ENCODE measurements around the gene CYTH4. TPM values are rescaled to one million over a fixed set of nuclear protein-coding genes. Genes with fewer than 3 reads are reported as not detected.

The CYTH4 gene
- polyA plus RNA-seq, 2 of the 4 experiments (the other 2 are of a cell fraction): 0.05 to 0.10 TPM

DNA sequence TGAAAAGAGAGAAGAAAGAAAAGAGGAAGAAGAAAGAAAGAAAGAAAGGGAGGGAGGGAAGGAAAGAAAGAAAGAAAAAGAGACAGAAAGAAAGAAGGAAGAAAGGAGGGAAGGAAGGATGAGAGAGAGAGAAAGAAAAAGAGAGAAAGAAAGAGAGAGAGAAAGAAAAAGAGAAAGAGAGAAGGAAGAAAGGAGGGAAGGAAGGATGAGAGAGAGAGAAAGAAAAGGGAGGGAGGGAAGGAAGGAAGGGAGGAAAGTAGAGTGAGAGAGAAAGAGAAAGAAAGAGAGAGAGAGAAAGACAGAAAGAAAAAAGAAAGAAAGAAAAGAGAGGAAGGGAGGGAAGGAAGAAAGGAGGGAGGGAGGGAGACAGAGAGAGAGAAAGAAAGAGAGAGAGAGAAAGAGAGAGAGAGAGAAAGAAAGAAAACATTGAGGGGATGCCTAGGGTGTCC, 26.7 kb upstream of the CYTH4 start:
- no peak for ATAC-seq
- ChIA-PET POLR2A (no interaction called here), CTCF (interaction anchor here (0.8 to 1.8 kb wide), 3 partner anchors 30 to 173 kb away, joined by 3 to 6 read pairs (median 5); no protein-coding TSS in a partner anchor)
- no peak for TF ChIP-seq PHF8 (IDR thresholded peaks at IDR 0.05; ENCODE audit: borderline replicate concordance, low read depth)
- no peak for TF ChIP-seq BHLHE40 (IDR thresholded peaks at IDR 0.05; ENCODE audit: low read depth, low read length)
- TF ChIP-seq ESRRA (IDR thresholded peaks at IDR 0.05; ENCODE audit: borderline replicate concordance, low read length): no peak
- no peak for TF ChIP-seq ZNF302 (CRISPR knock-in tag; IDR thresholded peaks at IDR 0.05)
- TF ChIP-seq HOXB5 (CRISPR knock-in tag; IDR thresholded peaks at IDR 0.05): no peak
- TF ChIP-seq, protein P1, sequence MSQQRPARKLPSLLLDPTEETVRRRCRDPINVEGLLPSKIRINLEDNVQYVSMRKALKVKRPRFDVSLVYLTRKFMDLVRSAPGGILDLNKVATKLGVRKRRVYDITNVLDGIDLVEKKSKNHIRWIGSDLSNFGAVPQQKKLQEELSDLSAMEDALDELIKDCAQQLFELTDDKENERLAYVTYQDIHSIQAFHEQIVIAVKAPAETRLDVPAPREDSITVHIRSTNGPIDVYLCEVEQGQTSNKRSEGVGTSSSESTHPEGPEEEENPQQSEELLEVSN (IDR thresholded peaks at IDR 0.05; ENCODE audit: borderline replicate concordance, low read depth): no peak
- TF ChIP-seq NPAS2 (CRISPR knock-in tag; IDR thresholded peaks at IDR 0.05; ENCODE audit: borderline replicate concordance): no peak
- TF ChIP-seq TP53 (CRISPR knock-in tag; IDR thresholded peaks at IDR 0.05): no peak
- no peaks in the 10 kb centered on the region for H3K9me3 ChIP-seq
- H3K4me2 ChIP-seq: peak overlapping the region; percentile 40
- no peak overlapping the region for H3K4me3 ChIP-seq
- no peak for DNase-seq (ENCODE audit: low read depth in 1 of 2, low spot score in 1 of 2)
- H3K27ac ChIP-seq: peak overlapping the region in 1 of 2 experiments; percentile 67; a peak in 3 of 6 replicates
- no peak for FAIRE-seq
- peaks cover 41% of the 10 kb centered on the region for H3K4me1 ChIP-seq

DNA sequence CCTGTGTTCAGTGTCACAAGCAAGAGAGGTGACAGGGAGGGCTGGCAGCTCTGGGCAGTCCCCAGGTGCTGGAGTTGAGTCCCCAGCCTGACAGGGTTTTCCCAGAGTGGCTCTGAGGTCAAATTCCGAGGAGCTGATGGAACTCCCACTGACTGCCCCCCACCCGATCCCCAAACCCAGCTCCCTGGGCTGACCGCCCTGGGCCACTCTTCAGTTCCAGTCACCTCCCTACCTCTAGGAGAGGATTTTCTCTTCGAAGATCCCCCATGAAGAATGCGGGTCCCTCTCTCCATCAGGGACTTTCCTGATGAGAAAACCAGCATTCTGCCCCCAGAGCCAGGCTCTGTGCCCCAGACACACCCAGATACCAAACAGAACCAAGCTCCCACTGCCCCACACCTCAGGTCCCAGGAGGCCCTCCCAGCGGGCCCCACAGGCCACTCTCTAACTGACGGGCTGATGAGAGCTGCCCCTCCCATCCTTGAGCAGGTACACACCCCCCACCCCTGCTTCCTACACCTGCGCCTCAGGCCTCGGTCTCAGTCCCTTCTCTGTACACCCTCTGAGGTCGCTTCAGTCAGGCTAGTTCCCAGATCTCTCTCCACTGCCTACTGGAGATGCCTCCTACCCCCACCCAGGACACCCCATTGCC, 26.1 kb upstream of the CYTH4 start:
- no peak for ATAC-seq
- FAIRE-seq: no peak
- H3K4me2 ChIP-seq: peak overlapping the region; percentile 40
- WGBS (ENCODE audit: missing lambda C conversion rate): 42% methylated on average over 10 of the region's 10 CpGs
- peak overlapping the region in 1 of 2 experiments; percentile 67; a peak in 3 of 6 replicates for H3K27ac ChIP-seq
- no peak for TF ChIP-seq MAFK (IDR thresholded peaks at IDR 0.05; ENCODE audit: partially characterized antibody)
- TF ChIP-seq FOSB (CRISPR knock-in tag; IDR thresholded peaks at IDR 0.05): no peak
- TF ChIP-seq RARB (CRISPR knock-in tag; IDR thresholded peaks at IDR 0.05): no peak
- TF ChIP-seq, protein P2, sequence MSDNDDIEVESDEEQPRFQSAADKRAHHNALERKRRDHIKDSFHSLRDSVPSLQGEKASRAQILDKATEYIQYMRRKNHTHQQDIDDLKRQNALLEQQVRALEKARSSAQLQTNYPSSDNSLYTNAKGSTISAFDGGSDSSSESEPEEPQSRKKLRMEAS (IDR thresholded peaks at IDR 0.05): no peak
- TF ChIP-seq ZNF302 (CRISPR knock-in tag; IDR thresholded peaks at IDR 0.05): no peak
- TF ChIP-seq PHF8 (IDR thresholded peaks at IDR 0.05; ENCODE audit: borderline replicate concordance, low read depth): no peak
- no peak for TF ChIP-seq RNF2 (IDR thresholded peaks at IDR 0.05; ENCODE audit: borderline replicate concordance, low read depth)
- TF ChIP-seq HEYL (CRISPR knock-in tag; IDR thresholded peaks at IDR 0.05): no peak
- no peak for TF ChIP-seq KDM5A (IDR thresholded peaks at IDR 0.05)
- no peak for TF ChIP-seq HOXB13 (CRISPR knock-in tag; IDR thresholded peaks at IDR 0.05; ENCODE audit: low read depth)
- TF ChIP-seq, protein P3, sequence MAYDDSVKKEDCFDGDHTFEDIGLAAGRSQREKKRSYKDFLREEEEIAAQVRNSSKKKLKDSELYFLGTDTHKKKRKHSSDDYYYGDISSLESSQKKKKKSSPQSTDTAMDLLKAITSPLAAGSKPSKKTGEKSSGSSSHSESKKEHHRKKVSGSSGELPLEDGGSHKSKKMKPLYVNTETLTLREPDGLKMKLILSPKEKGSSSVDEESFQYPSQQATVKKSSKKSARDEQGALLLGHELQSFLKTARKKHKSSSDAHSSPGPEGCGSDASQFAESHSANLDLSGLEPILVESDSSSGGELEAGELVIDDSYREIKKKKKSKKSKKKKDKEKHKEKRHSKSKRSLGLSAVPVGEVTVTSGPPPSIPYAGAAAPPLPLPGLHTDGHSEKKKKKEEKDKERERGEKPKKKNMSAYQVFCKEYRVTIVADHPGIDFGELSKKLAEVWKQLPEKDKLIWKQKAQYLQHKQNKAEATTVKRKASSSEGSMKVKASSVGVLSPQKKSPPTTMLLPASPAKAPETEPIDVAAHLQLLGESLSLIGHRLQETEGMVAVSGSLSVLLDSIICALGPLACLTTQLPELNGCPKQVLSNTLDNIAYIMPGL (CRISPR knock-in tag; IDR thresholded peaks at IDR 0.05; ENCODE audit: borderline replicate concordance): no peak
- TF ChIP-seq GATA3 (IDR thresholded peaks at IDR 0.05; ENCODE audit: borderline replicate concordance): no peak
- H3K9me3 ChIP-seq: no peaks in the 10 kb centered on the region
- POLR2A ChIA-PET: no interaction called here
- DNase-seq (ENCODE audit: low read depth in 1 of 2, low spot score in 1 of 2): no peak
- H3K4me3 ChIP-seq: no peak overlapping the region
- CTCF ChIA-PET: interaction anchor here (0.8 to 1.8 kb wide), 3 partner anchors 31 to 172 kb away, joined by 3 to 6 read pairs (median 5); no protein-coding TSS in a partner anchor
- H3K4me1 ChIP-seq: peaks cover 41% of the 10 kb centered on the region

DNA sequence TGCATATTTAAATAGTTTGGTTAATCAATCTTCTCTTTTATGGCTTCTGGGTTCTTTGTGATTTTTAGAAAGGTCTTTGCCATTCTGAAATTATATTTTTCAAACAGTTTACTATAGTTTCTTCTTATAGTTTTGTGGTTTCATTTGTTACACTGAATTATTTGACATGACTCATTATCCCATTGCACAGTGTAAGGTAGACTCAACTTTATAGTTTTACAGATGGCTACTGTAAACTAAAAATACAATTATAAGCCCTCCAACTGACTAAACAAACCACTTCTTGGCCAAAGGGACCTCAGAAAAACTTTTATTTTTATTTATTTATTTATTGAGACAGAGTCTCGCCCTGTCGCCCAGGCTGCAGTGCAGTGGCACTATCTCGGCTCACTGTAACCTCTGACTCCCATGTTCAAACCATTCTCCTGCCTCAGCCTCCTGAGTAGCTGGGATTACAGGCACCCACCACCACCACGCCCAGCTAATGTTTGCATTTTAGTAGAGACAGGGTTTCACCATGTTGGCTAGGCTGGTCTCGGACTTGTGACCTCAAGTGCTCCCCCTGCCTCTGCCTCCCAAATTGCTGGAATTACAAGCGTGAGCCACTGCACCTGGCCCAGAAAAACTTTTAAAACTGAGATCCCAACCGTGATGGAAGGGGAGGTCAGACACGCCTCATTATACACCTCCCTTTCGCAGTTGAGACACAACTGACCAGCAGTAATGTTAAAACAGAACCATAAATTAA, 24.1 kb upstream of the CYTH4 start:
- 84% methylated on average over 9 of the region's 9 CpGs for WGBS (ENCODE audit: missing lambda C conversion rate)
- Histone ChIP-seq H3K27ac (peak overlapping the region in 1 of 2 experiments; percentile 28; a peak in 1 of 6 replicates), H3K4me3 (no peak overlapping the region), H3K4me2 (no peak overlapping the region), H3K9me3 (no peaks in the 10 kb centered on the region; the same call in 2 of the 3 replicates), H3K4me1 (peaks cover 41% of the 10 kb centered on the region)
- POLR2A ChIA-PET: no interaction called here
- no peak for FAIRE-seq
- ATAC-seq: no peak
- no peak for DNase-seq (ENCODE audit: low read depth in 1 of 2, low spot score in 1 of 2)
- CTCF ChIA-PET: interaction anchor here (1.4 to 5.0 kb wide), 9 partner anchors 12 to 309 kb away, joined by 4 to 55 read pairs (median 27); partner anchors contain the start of gene RAC2
- no peak for TF ChIP-seq CHD4 (IDR thresholded peaks at IDR 0.05; ENCODE audit: borderline replicate concordance)
- no peak for TF ChIP-seq BHLHE40 (IDR thresholded peaks at IDR 0.05; ENCODE audit: low read depth, low read length)
- TF ChIP-seq RCOR1 (IDR thresholded peaks at IDR 0.05; ENCODE audit: low read depth, low read length): no peak
- TF ChIP-seq, protein P4, sequence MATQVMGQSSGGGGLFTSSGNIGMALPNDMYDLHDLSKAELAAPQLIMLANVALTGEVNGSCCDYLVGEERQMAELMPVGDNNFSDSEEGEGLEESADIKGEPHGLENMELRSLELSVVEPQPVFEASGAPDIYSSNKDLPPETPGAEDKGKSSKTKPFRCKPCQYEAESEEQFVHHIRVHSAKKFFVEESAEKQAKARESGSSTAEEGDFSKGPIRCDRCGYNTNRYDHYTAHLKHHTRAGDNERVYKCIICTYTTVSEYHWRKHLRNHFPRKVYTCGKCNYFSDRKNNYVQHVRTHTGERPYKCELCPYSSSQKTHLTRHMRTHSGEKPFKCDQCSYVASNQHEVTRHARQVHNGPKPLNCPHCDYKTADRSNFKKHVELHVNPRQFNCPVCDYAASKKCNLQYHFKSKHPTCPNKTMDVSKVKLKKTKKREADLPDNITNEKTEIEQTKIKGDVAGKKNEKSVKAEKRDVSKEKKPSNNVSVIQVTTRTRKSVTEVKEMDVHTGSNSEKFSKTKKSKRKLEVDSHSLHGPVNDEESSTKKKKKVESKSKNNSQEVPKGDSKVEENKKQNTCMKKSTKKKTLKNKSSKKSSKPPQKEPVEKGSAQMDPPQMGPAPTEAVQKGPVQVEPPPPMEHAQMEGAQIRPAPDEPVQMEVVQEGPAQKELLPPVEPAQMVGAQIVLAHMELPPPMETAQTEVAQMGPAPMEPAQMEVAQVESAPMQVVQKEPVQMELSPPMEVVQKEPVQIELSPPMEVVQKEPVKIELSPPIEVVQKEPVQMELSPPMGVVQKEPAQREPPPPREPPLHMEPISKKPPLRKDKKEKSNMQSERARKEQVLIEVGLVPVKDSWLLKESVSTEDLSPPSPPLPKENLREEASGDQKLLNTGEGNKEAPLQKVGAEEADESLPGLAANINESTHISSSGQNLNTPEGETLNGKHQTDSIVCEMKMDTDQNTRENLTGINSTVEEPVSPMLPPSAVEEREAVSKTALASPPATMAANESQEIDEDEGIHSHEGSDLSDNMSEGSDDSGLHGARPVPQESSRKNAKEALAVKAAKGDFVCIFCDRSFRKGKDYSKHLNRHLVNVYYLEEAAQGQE (IDR thresholded peaks at IDR 0.05): no peak
- no peak for TF ChIP-seq KDM5A (IDR thresholded peaks at IDR 0.05)
- no peak for TF ChIP-seq POLR2A (IDR thresholded peaks at IDR 0.05; ENCODE audit: low read length)
- no peak for TF ChIP-seq FOSB (CRISPR knock-in tag; IDR thresholded peaks at IDR 0.05)
- TF ChIP-seq JUN (IDR thresholded peaks at IDR 0.05): no peak
- TF ChIP-seq SMC3 (IDR thresholded peaks at IDR 0.05): no peak
- TF ChIP-seq TP53 (CRISPR knock-in tag; IDR thresholded peaks at IDR 0.05): no peak
- TF ChIP-seq POLR2AphosphoS2 (conservative IDR thresholded peaks at IDR 0.05; ENCODE audit: low read length): no peak
- TF ChIP-seq, protein P2 (IDR thresholded peaks at IDR 0.05): no peak
